HG03025 (cell line): Measurements from ENCODE around the gene BTF3L4.

Source experiments
- ATAC-seq: cut with Tn5 transposase; IDR thresholded peaks from one replicate; pipeline ENCODE4 v1.9.1; 2021; ENCODE audit warnings: mild to moderate bottlenecking, moderate library complexity; ENCODE audit not compliant: unreplicated experiment, low FRiP score

The BTF3L4 gene

GRCh38 chr1:52122384-52122783 lies 66.3 kb downstream of the BTF3L4 start:
- ATAC-seq, result no peak

GRCh38 chr1:52123622-52124021 lies 67.5 kb downstream of the BTF3L4 start:
- no peak for ATAC-seq

- no peak for ATAC-seq
Observed at GRCh38 chr1:52125736-52126359, 69.8 kb downstream of the BTF3L4 start.

GRCh38 chr1:52127181-52128180 lies 71.4 kb downstream of the BTF3L4 start:
- no peak for ATAC-seq

- no peak for ATAC-seq
Observed at GRCh38 chr1:52139817-52140540, 83.9 kb downstream of the BTF3L4 start.
